Smooth muscle cell (in vitro differentiated cells): ENCODE results near the gene GSN. TPM values are rescaled to one million over a fixed set of nuclear protein-coding genes. Genes with fewer than 3 reads are reported as not detected.

ENCODE experiments used
- DNase-seq: peaks from one replicate; lab custom pipeline; 2025; ENCODE audit not compliant: unreplicated experiment; lab: John Stamatoyannopoulos, UW
- H2AFZ ChIP-seq: fragments of 200-600 bp; sonication (generic); 2 replicates; pipeline ENCODE4 v1.6.0; 2016; ENCODE audit warnings: antibody characterized with exemption, low read depth, mild to moderate bottlenecking
- H3F3A ChIP-seq: fragments of 200-600 bp; sonication (generic); 2 replicates; pipeline ENCODE4 v1.6.0; 2017; ENCODE audit warnings: antibody characterized with exemption, low read depth
- H3K27ac ChIP-seq: fragments of 200-600 bp; sonication (generic); 2 replicates; pipeline ENCODE4 v1.5.1; 2016; ENCODE audit warnings: low read depth, mild to moderate bottlenecking
- H3K27me3 ChIP-seq: fragments of 200-600 bp; sonication (generic); 2 replicates; pipeline ENCODE4 v1.6.1; 2016; ENCODE audit warnings: low read depth, mild to moderate bottlenecking
- H3K36me3 ChIP-seq: fragments of 200-600 bp; sonication (generic); 2 replicates; pipeline ENCODE4 v1.5.1; 2016; ENCODE audit warnings: low read depth
- H3K4me1 ChIP-seq: fragments of 200-600 bp; sonication (generic); 2 replicates; pipeline ENCODE4 v1.5.1; 2016; ENCODE audit warnings: low read depth
- H3K4me2 ChIP-seq: fragments of 200-600 bp; sonication (generic); 2 replicates; pipeline ENCODE4 v1.6.0; 2016; ENCODE audit warnings: mild to moderate bottlenecking
- H3K4me3 ChIP-seq: fragments of 200-600 bp; sonication (generic); 2 replicates; pipeline ENCODE4 v1.5.1; 2016; ENCODE audit warnings: mild to moderate bottlenecking
- H3K79me2 ChIP-seq: fragments of 200-600 bp; sonication (generic); 2 replicates; pipeline ENCODE4 v1.6.0; 2016; ENCODE audit warnings: low read depth, mild to moderate bottlenecking
- H3K9ac ChIP-seq: fragments of 200-600 bp; sonication (generic); 2 replicates; pipeline ENCODE4 v1.6.0; 2016; ENCODE audit warnings: low read depth
- H3K9me3 ChIP-seq: fragments of 200-600 bp; sonication (generic); replicated peaks from 2 replicates; pipeline ENCODE4 v1.5.1; 2016; ENCODE audit warnings: low read depth
- H4K20me1 ChIP-seq: fragments of 200-600 bp; sonication (generic); 2 replicates; pipeline ENCODE4 v1.6.0; 2016; ENCODE audit warnings: low read depth
- WGBS: methylation state at CpG from one replicate; pipeline ENCODE4 v1.1.7; 2016; ENCODE audit warnings: low lambda C conversion rate; 5-methylcytosine and 5-hydroxymethylcytosine counted together
- polyA plus RNA-seq: library from polyadenylated mRNA; unstranded; fragments of >200 nt; fragmentation: Nextera tagmentation; extraction: Ambion mirVana; gene quantifications from 2 replicates; pipeline ENCODE4 v1.2.1, GENCODE V29; 2016
- total RNA-seq: library from RNA; depleted of rRNA; stranded (reverse); fragments of >200 nt; gene quantifications from 2 replicates; pipeline ENCODE4 v1.2.3, GENCODE V29; 2014
- TF ChIP-seq, protein P1 (sequence below): fragments of 200-600 bp; sonication (generic); IDR thresholded peaks from 2 replicates; pipeline ENCODE4 v1.5.1; 2017; ENCODE audit warnings: borderline replicate concordance, mild to moderate bottlenecking, antibody characterized with exemption; ENCODE audit not compliant: insufficient read depth, poor library complexity, severe bottlenecking

The GSN gene
- total and polyA plus RNA-seq, 2 experiments from 2014 or later: 337 to 685 TPM

DNA sequence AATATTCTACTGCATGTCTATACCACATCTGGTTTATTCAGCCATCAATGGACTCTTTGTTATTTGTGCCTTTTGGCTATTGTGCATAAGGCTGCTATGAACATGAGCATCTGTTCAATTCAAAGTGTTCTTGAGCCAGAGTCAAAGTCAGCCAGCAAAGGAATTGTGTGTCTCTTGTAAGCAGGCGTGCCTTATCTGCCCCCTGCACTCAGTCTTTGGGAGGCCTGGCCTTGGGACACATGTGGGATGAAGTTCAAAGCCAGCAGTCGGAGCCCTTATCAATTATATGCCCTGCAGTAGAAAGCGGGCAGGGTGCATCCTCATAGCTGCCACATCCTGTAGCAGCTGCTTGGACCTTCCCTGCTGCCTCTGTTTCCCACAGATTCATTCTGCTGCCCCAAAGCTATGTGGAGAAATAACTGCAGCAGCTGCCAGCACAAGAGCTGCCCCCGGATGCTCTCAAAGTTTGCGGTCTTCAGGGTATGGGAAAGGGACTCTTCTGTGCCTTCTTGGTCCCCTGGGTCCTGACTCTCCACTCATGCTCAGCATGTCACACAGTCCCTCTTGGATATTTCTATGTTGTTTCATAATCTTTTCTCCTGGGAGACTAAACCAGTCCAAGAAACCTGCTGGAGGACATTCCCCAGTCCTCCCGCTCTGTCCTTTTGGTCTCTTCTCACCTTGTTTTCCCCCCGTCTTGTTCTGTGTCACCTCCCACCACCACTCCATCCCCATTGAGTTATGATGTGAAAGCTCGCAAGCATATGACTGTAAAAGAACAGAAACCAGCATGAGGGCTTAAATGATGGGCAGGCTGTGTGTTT lies 66.2 kb downstream of the GSN start:
- peak overlapping the region; percentile 6 for H3K4me2 ChIP-seq

DNA sequence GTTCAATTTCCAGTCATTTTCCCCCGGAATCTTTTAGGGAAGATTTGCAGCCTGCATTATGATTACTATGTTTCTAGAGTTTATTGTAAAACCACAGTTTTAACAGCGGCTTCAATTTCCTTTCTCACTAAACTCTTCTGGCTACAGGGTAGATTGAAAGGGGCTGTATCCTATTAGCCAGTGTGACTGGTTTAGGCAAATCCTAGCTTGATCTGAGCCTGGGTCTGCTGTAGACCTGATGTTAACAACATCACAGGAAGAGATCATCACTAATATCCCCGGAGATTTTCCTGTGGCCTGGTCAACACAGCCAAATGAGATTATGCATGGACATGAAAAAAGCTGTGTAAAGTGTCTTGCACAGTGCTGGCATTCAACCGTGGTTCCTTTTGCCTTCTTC lies 68.7 kb downstream of the GSN start:
- 32% methylated on average over 4 of the region's 4 CpGs for WGBS
- H3F3A ChIP-seq: peaks cover 63% of the 10 kb centered on the region
- TF ChIP-seq, protein P1, sequence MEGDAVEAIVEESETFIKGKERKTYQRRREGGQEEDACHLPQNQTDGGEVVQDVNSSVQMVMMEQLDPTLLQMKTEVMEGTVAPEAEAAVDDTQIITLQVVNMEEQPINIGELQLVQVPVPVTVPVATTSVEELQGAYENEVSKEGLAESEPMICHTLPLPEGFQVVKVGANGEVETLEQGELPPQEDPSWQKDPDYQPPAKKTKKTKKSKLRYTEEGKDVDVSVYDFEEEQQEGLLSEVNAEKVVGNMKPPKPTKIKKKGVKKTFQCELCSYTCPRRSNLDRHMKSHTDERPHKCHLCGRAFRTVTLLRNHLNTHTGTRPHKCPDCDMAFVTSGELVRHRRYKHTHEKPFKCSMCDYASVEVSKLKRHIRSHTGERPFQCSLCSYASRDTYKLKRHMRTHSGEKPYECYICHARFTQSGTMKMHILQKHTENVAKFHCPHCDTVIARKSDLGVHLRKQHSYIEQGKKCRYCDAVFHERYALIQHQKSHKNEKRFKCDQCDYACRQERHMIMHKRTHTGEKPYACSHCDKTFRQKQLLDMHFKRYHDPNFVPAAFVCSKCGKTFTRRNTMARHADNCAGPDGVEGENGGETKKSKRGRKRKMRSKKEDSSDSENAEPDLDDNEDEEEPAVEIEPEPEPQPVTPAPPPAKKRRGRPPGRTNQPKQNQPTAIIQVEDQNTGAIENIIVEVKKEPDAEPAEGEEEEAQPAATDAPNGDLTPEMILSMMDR: no peak
- no peak overlapping the region for H3K9ac ChIP-seq
- H3K4me1 ChIP-seq: peaks cover 4% of the 10 kb centered on the region
- no peaks in the 10 kb centered on the region for H3K79me2 ChIP-seq
- H3K4me3 ChIP-seq: no peak overlapping the region
- H3K9me3 ChIP-seq: no peaks in the 10 kb centered on the region
- H3K36me3 ChIP-seq: peaks cover 9% of the 10 kb centered on the region
- H3K4me2 ChIP-seq: peak overlapping the region; percentile 13
- H4K20me1 ChIP-seq: peaks cover 4% of the 10 kb centered on the region
- no peak overlapping the region for H2AFZ ChIP-seq
- H3K27me3 ChIP-seq: no peaks in the 10 kb centered on the region
- peak overlapping the region; percentile 77 for H3K27ac ChIP-seq
- no peak for DNase-seq

More for the DNA sequence above, 66.2 kb downstream of the GSN start:
- Histone ChIP-seq H3K9ac (no peak overlapping the region), H3K4me3 (no peak overlapping the region), H4K20me1 (no peaks in the 10 kb centered on the region), H3K27ac (peak overlapping the region; percentile 77), H3K79me2 (no peaks in the 10 kb centered on the region), H3F3A (peaks cover 64% of the 10 kb centered on the region), H3K27me3 (no peaks in the 10 kb centered on the region), H3K9me3 (no peaks in the 10 kb centered on the region), H3K4me1 (peaks cover 4% of the 10 kb centered on the region), H3K36me3 (peaks cover 16% of the 10 kb centered on the region), H2AFZ (no peak overlapping the region)
- TF ChIP-seq, protein P1: no peak
- no peak for DNase-seq
- 61% methylated on average over 8 of the region's 8 CpGs for WGBS

DNA sequence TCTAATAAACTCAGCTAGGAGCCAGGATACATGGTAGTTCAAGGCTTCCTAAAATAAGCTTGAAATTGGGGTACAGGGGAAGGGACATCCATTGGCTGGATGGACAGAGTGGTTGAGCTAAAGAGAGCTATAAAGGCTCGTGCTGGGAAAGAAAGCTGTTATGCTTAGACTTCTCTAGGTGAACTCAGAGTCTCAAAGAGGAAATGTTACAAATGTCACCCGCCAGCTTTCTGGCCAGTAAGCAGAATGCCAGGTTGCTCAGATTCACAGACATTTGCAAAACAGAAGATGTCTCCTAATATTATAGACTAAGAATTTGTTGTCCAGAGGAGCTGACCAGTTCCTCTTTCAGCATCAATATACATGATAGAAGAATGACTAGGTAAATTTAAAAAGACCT lies 71.5 kb downstream of the GSN start:
- WGBS: 85% methylated on average over 2 of the region's 2 CpGs
- Histone ChIP-seq H4K20me1 (peaks cover 10% of the 10 kb centered on the region), H3K36me3 (peaks cover 13% of the 10 kb centered on the region)

More for the DNA sequence above, 71.5 kb downstream of the GSN start:
- peaks cover 4% of the 10 kb centered on the region for H3K4me1 ChIP-seq
- TF ChIP-seq, protein P1: no peak
- H3K9me3 ChIP-seq: no peaks in the 10 kb centered on the region
- H3K27me3 ChIP-seq: no peaks in the 10 kb centered on the region
- H3K9ac ChIP-seq: no peak overlapping the region
- DNase-seq: no peak
- no peak overlapping the region for H3K4me3 ChIP-seq
- peak overlapping the region; percentile 58 for H3K27ac ChIP-seq
- H3K79me2 ChIP-seq: peaks cover 16% of the 10 kb centered on the region
- no peak overlapping the region for H2AFZ ChIP-seq
- H3K4me2 ChIP-seq: no peak overlapping the region
- H3F3A ChIP-seq: peaks cover 45% of the 10 kb centered on the region
